ENCODE data around the gene CIDEA.

DNA sequence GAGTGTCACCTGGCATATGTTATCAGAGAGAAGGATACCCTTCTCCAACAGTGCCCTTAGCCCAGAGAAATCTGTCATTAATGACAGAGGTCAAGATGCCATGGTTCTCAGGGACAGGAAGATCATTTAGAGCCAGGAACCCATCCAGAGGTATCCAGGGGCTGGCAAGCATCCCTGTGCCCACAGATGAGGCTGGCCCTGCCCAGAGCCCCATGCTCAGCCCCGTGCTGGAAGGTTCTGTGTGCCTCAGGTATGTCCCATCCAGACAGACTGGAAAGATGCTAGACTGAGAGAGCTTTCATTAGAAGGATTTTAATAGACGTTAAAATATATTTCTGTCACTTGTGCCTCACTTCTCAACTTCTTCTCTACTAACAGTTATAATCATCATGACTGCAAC lies 45.7 kb downstream of the CIDEA start:
- TF ChIP-seq, protein P1, sequence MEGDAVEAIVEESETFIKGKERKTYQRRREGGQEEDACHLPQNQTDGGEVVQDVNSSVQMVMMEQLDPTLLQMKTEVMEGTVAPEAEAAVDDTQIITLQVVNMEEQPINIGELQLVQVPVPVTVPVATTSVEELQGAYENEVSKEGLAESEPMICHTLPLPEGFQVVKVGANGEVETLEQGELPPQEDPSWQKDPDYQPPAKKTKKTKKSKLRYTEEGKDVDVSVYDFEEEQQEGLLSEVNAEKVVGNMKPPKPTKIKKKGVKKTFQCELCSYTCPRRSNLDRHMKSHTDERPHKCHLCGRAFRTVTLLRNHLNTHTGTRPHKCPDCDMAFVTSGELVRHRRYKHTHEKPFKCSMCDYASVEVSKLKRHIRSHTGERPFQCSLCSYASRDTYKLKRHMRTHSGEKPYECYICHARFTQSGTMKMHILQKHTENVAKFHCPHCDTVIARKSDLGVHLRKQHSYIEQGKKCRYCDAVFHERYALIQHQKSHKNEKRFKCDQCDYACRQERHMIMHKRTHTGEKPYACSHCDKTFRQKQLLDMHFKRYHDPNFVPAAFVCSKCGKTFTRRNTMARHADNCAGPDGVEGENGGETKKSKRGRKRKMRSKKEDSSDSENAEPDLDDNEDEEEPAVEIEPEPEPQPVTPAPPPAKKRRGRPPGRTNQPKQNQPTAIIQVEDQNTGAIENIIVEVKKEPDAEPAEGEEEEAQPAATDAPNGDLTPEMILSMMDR (IDR thresholded peaks at IDR 0.05) = no peak
- no peak for TF ChIP-seq POLR2A (IDR thresholded peaks at IDR 0.05)

Data from heart left ventricle (tissue), 13 donors.